Hematopoietic multipotent progenitor cell treated with erythropoietin and hydrocortisone succinate and interleukin-3 and kit ligand, for 8 days (in vitro differentiated cells): Measurements from ENCODE around the gene CELA3A.
"Not testable (repeated sequence)": the region's sequence is repeated elsewhere in the genome, so short reads cannot be mapped to it uniquely, and the experiment has no call there.

ENCODE experiments used
- DNase-seq: peaks from one replicate; pipeline ENCODE4 v3.0.0-alpha.2; 2015

CELA3A gene

DNA sequence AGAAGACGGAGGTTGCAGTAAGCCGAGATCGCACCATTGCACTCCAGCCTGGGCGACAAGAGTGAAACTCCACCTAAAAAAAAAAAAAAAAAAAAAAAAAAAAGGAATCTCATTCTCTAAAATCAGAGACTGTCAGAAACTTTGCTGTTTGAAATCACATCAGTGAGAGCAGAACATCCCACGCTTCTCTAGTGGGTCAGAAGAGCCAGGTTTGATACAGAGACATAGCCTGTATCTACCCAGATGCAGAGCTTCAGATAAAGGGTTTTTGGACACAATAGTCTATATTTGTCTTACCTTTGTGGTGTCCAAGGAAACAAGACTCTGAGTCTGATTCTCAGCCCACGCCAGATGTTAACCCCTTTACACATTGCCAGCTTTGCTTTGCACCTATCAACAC, 19.6 kb downstream of the CELA3A start:
- no peak for DNase-seq

GRCh38 chr1:22024485-22025367, 23.3 kb downstream of the CELA3A start:
- DNase-seq = no peak

- peak; percentile 94 for DNase-seq
Measured at GRCh38 chr1:22025368-22026155, 24.1 kb downstream of the CELA3A start.

DNA sequence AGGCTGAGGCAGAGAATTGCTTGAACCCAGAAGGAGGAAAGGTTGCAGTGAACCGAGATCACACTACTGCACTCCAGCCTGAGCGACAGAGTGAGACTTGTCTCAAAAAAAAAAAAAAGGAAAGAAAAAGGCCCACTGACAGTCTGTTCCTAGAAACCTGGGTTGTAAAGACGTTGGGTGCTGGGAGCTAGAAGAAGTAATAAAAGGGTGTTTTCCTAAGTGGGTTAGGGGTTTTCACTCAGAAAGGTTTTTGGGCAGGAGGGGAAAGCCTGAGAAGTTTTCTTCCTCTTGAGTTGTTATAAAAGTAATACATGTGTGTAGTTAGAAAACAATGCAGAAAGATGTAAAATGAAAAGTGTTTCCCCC, 25.4 kb downstream of the CELA3A start:
- no peak for DNase-seq

DNA sequence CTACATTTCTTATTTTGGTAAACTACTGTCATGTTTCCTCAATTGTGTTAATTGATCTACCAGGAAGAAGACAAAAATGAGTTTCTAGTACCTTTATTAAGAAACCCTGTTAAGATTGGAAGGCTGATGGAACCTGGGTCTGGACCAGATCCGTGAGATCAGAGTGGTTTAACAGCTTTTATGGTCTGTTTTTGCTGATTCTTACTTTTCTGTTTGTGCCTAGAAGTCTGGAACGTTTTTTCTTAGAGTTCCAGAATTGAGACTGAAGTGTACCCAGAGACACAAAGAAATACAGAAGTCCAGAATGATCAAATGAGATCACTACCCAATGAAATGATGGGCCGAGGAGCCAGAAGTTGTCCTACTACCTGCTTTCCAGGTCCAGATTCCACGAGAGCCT, 28.6 kb downstream of the CELA3A start:
- DNase-seq = no peak

GRCh38 chr1:22030473-22030872, 29.0 kb downstream of the CELA3A start:
- DNase-seq = no peak

- peak; percentile 16 for DNase-seq
Measured at GRCh38 chr1:22031214-22031962, 29.9 kb downstream of the CELA3A start.

- not testable (repeated sequence) for DNase-seq
Measured at GRCh38 chr1:22034834-22035233, 33.4 kb downstream of the CELA3A start.

- no peak for DNase-seq
Measured at GRCh38 chr1:22037520-22037919, 36.1 kb downstream of the CELA3A start.

- no peak for DNase-seq
Measured at GRCh38 chr1:22038036-22038435, 36.6 kb downstream of the CELA3A start.

GRCh38 chr1:22039594-22040285, 38.3 kb downstream of the CELA3A start:
- DNase-seq = peak; percentile 95

DNA sequence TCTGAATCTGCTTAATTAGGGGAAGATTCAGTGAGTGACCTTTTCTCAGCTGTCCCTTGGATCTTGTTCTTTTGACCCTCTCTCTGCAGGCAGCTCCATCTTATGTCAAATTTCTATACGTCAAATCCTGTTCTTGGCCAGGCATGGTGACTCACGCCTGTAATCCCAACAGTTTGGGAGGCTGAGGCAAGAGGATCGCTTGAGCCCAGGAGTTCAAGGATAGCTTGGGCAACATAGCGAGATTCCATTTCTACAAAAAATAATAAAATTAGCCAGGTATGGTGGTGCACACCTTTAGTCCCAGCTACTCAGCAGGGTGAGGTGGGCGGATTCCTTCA, 38.8 kb downstream of the CELA3A start:
- DNase-seq = no peak

- no peak for DNase-seq
Measured at GRCh38 chr1:22041505-22041904, 40.0 kb downstream of the CELA3A start.

DNA sequence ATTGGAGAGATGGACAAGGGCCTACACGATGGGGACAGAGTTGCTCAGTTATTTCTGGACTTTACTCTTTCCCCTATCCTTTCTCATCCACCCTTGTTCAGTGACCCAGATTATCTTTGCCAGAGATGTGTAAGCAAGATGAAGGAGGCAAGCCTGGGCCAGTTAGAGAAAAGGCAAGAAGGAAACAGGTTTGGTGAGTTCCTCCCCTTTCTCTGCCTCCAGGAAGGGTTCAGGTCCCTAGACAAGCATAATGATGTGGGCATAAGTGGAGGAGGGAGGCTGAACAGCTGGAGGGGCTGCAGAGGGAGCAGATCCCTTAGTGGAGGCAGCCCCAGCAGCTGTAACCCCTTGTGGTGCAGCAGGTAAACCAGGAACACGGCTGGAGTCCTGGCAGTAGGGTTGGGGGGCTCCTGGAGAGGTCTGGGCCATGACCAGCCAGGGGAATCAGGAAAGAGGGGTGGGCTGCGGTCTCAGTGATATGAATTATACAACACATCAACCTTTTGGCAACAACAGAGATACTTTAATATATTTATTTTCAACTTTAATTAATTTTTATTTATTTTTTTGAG, 41.8 kb downstream of the CELA3A start:
- no peak for DNase-seq

DNA sequence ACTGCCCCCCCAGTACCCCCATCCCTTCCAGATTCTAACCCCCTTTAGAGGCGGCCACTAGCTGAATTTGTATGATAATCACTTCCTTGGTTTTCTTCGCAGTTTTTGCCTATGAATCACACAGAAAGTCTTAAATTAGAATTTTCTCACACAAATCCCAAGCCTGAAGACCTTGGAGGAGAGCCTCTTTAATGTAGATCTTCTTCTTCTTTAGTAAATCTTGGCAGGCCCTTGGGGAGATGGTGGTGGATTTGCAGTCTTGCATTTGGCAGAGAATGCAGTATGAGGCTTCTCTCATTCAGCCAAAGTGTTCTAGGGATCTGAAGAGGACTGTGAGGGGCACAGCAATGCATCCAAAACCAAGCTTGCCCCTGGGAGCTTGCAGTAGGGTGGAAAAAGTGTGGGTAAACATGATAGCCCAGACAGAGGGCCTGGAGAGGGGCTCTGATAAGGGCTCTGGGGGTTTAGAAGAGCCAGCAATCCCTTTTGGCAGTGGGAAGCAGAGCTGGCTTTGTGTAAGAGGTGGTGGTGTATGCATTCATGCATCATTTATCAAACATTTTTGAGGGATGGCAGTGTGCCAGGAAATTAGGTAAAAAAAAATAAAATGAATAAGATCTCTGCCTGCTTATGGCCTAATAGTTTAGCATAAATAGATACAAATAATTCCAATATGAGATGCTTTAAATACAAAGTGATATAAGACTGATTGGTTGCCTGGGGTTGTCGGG, 43.4 kb downstream of the CELA3A start:
- peak; percentile 57 for DNase-seq

- DNase-seq = no peak
Measured at GRCh38 chr1:22045604-22046228, 44.3 kb downstream of the CELA3A start.

DNA sequence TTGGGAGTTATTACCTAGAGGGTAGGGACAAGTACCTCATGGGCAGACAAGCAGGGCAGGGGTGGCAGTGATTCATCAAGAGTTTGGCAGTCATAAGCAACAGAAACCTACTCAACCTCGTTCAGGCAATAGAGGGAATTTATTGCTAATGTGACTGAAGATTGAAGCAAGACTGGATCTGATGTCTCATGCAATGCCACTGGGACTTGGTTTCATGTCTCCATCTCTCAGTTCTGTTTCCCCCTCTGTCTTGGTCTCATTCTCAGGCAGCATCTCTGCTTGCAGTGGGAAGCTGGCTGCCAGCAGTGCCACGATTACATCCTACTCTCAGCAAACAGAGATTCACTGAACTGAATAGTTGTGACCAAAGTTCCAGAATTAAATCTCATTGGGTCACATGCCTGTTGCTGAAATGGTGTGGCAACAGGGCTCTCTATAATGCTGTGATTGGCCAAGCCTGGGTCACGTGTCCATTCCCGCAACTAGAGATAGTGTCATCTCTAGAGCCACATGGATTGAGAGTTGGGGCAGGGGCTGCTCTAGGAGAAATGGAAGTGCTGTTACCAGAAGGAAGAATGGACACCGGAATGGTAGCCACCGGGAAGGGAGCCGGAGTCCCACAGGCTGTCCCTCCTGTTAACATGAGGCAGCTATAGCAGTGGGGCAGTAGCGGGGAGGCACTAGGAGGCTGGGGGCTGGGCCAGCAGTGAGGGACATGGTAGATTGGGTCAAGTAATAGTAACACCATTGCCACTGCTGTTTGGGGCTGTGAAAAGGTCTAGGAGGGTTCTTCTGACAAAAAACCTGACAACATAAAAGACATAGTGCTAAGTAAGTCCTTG, 47.1 kb downstream of the CELA3A start:
- no peak for DNase-seq

GRCh38 chr1:22050330-22050729, 48.9 kb downstream of the CELA3A start:
- DNase-seq = no peak

DNA sequence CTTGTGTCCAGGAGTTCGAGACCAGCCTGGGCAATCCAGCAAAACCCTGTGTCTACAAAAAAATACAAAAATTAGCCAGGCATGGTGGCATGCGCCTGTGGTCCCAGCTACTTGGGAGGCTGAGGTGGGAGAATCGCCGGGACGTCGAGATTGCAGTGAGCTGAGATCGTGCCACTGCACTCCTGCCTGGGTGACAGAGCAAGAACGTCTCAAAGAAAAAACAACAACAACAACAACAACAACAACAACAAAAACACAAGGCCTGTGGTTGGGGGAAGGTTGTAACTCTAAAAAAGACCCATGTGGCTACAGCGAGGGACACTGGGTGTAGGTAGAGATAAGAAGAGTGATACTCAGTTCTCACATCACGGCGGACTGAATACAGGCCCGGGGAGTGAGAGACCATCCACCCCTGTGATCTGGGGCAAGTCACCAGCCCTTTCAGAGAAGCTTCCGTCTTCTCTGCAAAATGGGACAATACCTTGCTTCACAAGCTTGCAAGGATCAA, 50.2 kb downstream of the CELA3A start:
- DNase-seq = peak; percentile 21
